GM12878 (cell line): ENCODE measurements around the gene ZSCAN20. TPM values are rescaled to one million over a fixed set of nuclear protein-coding genes. Genes with fewer than 3 reads are reported as not detected.

ENCODE experiments used
- ATAC-seq: fragments of 200-7000 bp; cut with Tn5 transposase; 3 replicates; pipeline ENCODE4 v1.9.1; 2020; ENCODE audit warnings: mild to moderate bottlenecking, moderate library complexity
- BruUV-seq: library from RNA; stranded (reverse); fragments of 400-500 nt; replicated peaks from 2 replicates; lab custom pipeline; 2021; lab: Mats Ljungman, UMichigan
- CTCF ChIA-PET: fragments of 300-600 bp; sonication (Branson Sonifier 250); formaldehyde crosslinking; extraction: SDS; loops from one replicate; lab custom pipeline; 2021; ENCODE audit warnings: inconsistent platforms; lab: Yijun Ruan, JAX
- POLR2A ChIA-PET: fragments of 350-600 bp; formaldehyde crosslinking; extraction: SDS; loops from one replicate; lab custom pipeline; 2021; ENCODE audit warnings: inconsistent platforms; lab: Charles Lee
- RAD21 ChIA-PET: fragments of 300-600 bp; sonication (Branson Sonifier 250); formaldehyde crosslinking; loops from one replicate; lab custom pipeline; 2023; ENCODE audit warnings: antibody characterized with exemption; ENCODE audit not compliant: unreplicated experiment; lab: Charles Lee
- SMC1A ChIA-PET: fragments of 300-600 bp; sonication (Branson Sonifier 250); formaldehyde crosslinking; loops from one replicate; lab custom pipeline; 2023; ENCODE audit not compliant: unreplicated experiment, uncharacterized antibody; lab: Charles Lee
- DNase-seq: peaks from one replicate; pipeline ENCODE4 v3.0.0-alpha.2; 2011; ENCODE audit warnings: low read depth, low spot score
- FAIRE-seq: peaks from 3 replicates; lab custom pipeline; 2011; peaks lifted over from hg19 to GRCh38; lab: Jason Lieb, UNC
- H2AFZ ChIP-seq: 2 replicates; pipeline ENCODE4 v1.6.0; 2011; ENCODE audit warnings: low read depth, low read length, control low read depth; ENCODE audit not compliant: control insufficient read depth
- H3K27ac ChIP-seq: 2 replicates; pipeline ENCODE4 v1.5.1; 2011; ENCODE audit warnings: control low read depth; ENCODE audit not compliant: control insufficient read depth, insufficient read depth
- H3K27me3 ChIP-seq, 2 experiments: replicated peaks in 1 of 2; 2 replicates each; pipeline versions ENCODE4 v1.6.0 to v1.6.1; 2011; ENCODE audit warnings: low read length in 1 of 2; ENCODE audit not compliant: control insufficient read depth in 2 of 2, insufficient read depth in 2 of 2
- H3K36me3 ChIP-seq, 2 experiments: 2 replicates each; pipeline ENCODE4 v1.5.1; 2011; ENCODE audit warnings: low read length in 1 of 2; ENCODE audit not compliant: control insufficient read depth in 2 of 2, insufficient read depth in 2 of 2
- H3K4me1 ChIP-seq: 2 replicates; pipeline ENCODE4 v1.6.1; 2011; ENCODE audit warnings: mild to moderate bottlenecking, low read length, moderate library complexity, mixed read lengths; ENCODE audit not compliant: control insufficient read depth, insufficient read depth
- H3K4me2 ChIP-seq: 2 replicates; pipeline ENCODE4 v1.6.0; 2011; ENCODE audit warnings: control low read depth; ENCODE audit not compliant: control insufficient read depth, insufficient read depth
- H3K4me3 ChIP-seq: fragments of 200-600 bp; sonication (generic); 2 replicates; pipeline ENCODE4 v1.5.1; 2016
- H3K79me2 ChIP-seq: 2 replicates; pipeline ENCODE4 v1.6.0; 2011; ENCODE audit warnings: low read length; ENCODE audit not compliant: control insufficient read depth, insufficient read depth
- H3K9ac ChIP-seq: 2 replicates; pipeline ENCODE4 v1.8.0; 2011; ENCODE audit warnings: low read length, control low read depth, mixed read lengths; ENCODE audit not compliant: control insufficient read depth, insufficient read depth
- H3K9me3 ChIP-seq: replicated peaks from 3 replicates; pipeline ENCODE4 v1.5.1; 2011; ENCODE audit warnings: mild to moderate bottlenecking, low read length; ENCODE audit not compliant: control insufficient read depth, insufficient read depth
- H4K20me1 ChIP-seq: 2 replicates; pipeline ENCODE4 v1.6.0; 2011; ENCODE audit not compliant: control insufficient read depth, insufficient read depth
- FOS ChIP-seq: IDR thresholded peaks from 3 replicates; pipeline ENCODE4 v1.6.1; 2011; ENCODE audit warnings: borderline replicate concordance; ENCODE audit not compliant: insufficient read length; ENCODE audit errors: extremely low read depth
- HDAC2 ChIP-seq: fragments of 200-600 bp; sonication (generic); IDR thresholded peaks from 2 replicates; pipeline ENCODE4 v1.6.1; 2017
- MTA3 ChIP-seq: IDR thresholded peaks from 2 replicates; pipeline ENCODE4 v1.6.1; 2012; ENCODE audit warnings: low read length, inconsistent platforms, borderline replicate concordance
- POLR2AphosphoS5 ChIP-seq: IDR thresholded peaks from 2 replicates; pipeline ENCODE4 v1.6.1; 2011; ENCODE audit warnings: mild to moderate bottlenecking, low read length, inconsistent platforms
- SUZ12 ChIP-seq: fragments of 200-600 bp; sonication (generic); IDR thresholded peaks from one replicate; pipeline ENCODE4 v1.6.1; 2018; ENCODE audit warnings: antibody characterized with exemption, mild to moderate bottlenecking; ENCODE audit not compliant: unreplicated experiment
- ZNF622 ChIP-seq: fragments of 450-650 bp; IDR thresholded peaks from 2 replicates; pipeline ENCODE4 v1.6.1; 2017; ENCODE audit warnings: mild to moderate bottlenecking, inconsistent platforms
- ZSCAN29 ChIP-seq: fragments of 450-650 bp; IDR thresholded peaks from 2 replicates; pipeline ENCODE4 v1.6.1; 2017; ENCODE audit warnings: mild to moderate bottlenecking, moderate library complexity
- WGBS: methylation state at CpG from one replicate; pipeline ENCODE4 v1.1.6; 2016; ENCODE audit warnings: low lambda C conversion rate; ENCODE audit not compliant: insufficient replicate concordance, insufficient coverage; ENCODE audit errors: missing lambda C conversion rate; 5-methylcytosine and 5-hydroxymethylcytosine counted together
- in situ Hi-C: fragments of 300-500 bp; cut with MboI; formaldehyde crosslinking; loops from 9 replicates; pipeline ENCODE4 v1.14.3; 2018; ENCODE audit warnings: mixed read lengths
- intact Hi-C: fragments of 100-400 bp; cut with micrococcal nuclease; formaldehyde crosslinking; loops from one replicate; pipeline ENCODE4 v1.14.2; 2022; ENCODE audit not compliant: unreplicated experiment
- polyA plus RNA-seq, 11 experiments: library from polyadenylated mRNA; depleted of rRNA in 4 of 11; unstranded in 6 of 11; stranded (reverse) in 5 of 11; fragments of >200 nt; fragmentation: Nextera tagmentation in 4 of 11; fragmentation: Illumina TruSeq in 1 of 11; extraction: Ambion mirVana in 4 of 11; extraction: Trizol in 1 of 11; gene quantifications; 1 replicate in 1 of 11; 2 replicates in 10 of 11; pipeline versions ENCODE4 v1.2.1 to v1.2.3, GENCODE V29; 2011 to 2016; ENCODE audit warnings: inconsistent platforms in 2 of 11, missing spikeins in 2 of 11, low read depth in 1 of 11
- total RNA-seq, 4 experiments: library from RNA; depleted of rRNA in 3 of 4; stranded (reverse); fragments of >200 nt in 3 of 4; fragmentation: Illumina TruSeq in 1 of 4; extraction: Trizol in 1 of 4; gene quantifications; 2 replicates each; pipeline versions ENCODE4 v1.2.1 to v1.2.3, GENCODE V29; 2013 to 2021

The ZSCAN20 gene
- total and polyA plus RNA-seq, 10 of the 15 experiments (the other 5 are each of a cell fraction or from before 2014, with no cell fraction given): 0.35 to 5.1 (median 2.4) TPM

DNA sequence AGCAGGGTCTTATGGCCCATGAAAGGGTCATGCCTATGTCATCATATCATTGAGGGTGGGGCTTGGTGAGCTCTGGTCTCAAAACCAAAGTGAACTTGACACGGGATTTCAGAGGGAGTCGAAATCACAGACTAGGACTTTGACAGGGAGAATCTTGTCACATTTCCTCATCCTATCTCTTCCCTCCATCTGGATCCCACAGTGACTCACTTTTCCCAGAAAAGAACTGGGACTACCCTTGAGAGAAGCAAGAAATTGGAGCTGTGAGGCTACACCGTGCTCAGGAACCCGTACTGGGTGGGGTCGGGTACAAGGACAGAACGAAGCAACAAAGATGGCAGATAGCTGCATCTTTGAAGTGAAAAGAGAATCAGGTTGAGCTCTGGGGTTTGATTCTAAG is 69.5 kb downstream of the ZSCAN20 start:
- intact Hi-C loops (no loop called here), in situ Hi-C loops (no loop called here)
- Histone ChIP-seq H3K9me3 (no peaks in the 10 kb centered on the region), H3K4me1 (no peaks in the 10 kb centered on the region), H3K4me3 (no peak overlapping the region), H3K36me3 (no peaks in the 10 kb centered on the region), H3K27ac (no peak overlapping the region), H3K4me2 (no peak overlapping the region), H2AFZ (no peak overlapping the region), H3K27me3 (no peaks in the 10 kb centered on the region; a peak in 2 of 4 replicates), H4K20me1 (no peaks in the 10 kb centered on the region), H3K79me2 (no peaks in the 10 kb centered on the region), H3K9ac (no peak overlapping the region)
- DNase-seq: no peak
- CTCF ChIA-PET: no interaction called here
- SMC1A ChIA-PET: no interaction called here
- 15% methylated on average over 6 of the region's 6 CpGs for WGBS
- POLR2A ChIA-PET: no interaction called here
- no TSS peak for BruUV-seq
- ATAC-seq: no peak
- no peak for FAIRE-seq
- TF ChIP-seq MTA3 (no peak), FOS (no peak), HDAC2 (no peak), ZSCAN29 (no peak), ZNF622 (no peak), SUZ12 (no peak), POLR2AphosphoS5 (no peak)
- RAD21 ChIA-PET: no interaction called here

Other genes with a start within 250 kb of the ZSCAN20 start
- 8.2 and 11.1 TPM in 2 replicates for gene ZNF362, start 216.2 kb upstream of the ZSCAN20 start, total RNA-seq (2014; rRNA removed)
- 4.0 and 5.5 TPM in 2 replicates for gene ZNF362, start 216.2 kb upstream of the ZSCAN20 start, total RNA-seq (2014; rRNA removed; fragmentation: Illumina TruSeq; extraction: Trizol)
- 20.2 and 22.8 TPM in 2 replicates for gene ZNF362, start 216.2 kb upstream of the ZSCAN20 start, total RNA-seq (2021)
- gene ZNF362, start 216.2 kb upstream of the ZSCAN20 start, polyA plus RNA-seq (2011; rRNA removed): 1.5 and 3.5 TPM in 2 replicates
- gene ZNF362, start 216.2 kb upstream of the ZSCAN20 start, polyA plus RNA-seq (2014; fragmentation: Illumina TruSeq; extraction: Trizol): 3.2 and 6.7 TPM in 2 replicates
- 1 to 10 TPM in 1 of 2 experiments, under 1 TPM in 1; 0.74 to 1.5 TPM for gene ZNF362, start 216.2 kb upstream of the ZSCAN20 start, polyA plus RNA-seq (2014; fragmentation: Nextera tagmentation; extraction: Ambion mirVana)
- 14.4 and 20.1 TPM in 2 replicates for gene ZNF362, start 216.2 kb upstream of the ZSCAN20 start, polyA plus RNA-seq (2014; rRNA removed)
- gene ZNF362, start 216.2 kb upstream of the ZSCAN20 start, polyA plus RNA-seq (2016; fragmentation: Nextera tagmentation; extraction: Ambion mirVana): 10 to 100 TPM; 19.5 to 21.4 TPM
- not detected in 2 replicates for gene A3GALT2, start 151.5 kb upstream of the ZSCAN20 start, total RNA-seq (2014; rRNA removed)
- not detected in 2 replicates for gene A3GALT2, start 151.5 kb upstream of the ZSCAN20 start, total RNA-seq (2014; rRNA removed; fragmentation: Illumina TruSeq; extraction: Trizol)
- not detected in 2 replicates for gene A3GALT2, start 151.5 kb upstream of the ZSCAN20 start, total RNA-seq (2021)
- gene A3GALT2, start 151.5 kb upstream of the ZSCAN20 start, polyA plus RNA-seq (2011; rRNA removed): not detected in 2 replicates
- not detected in 2 replicates for gene A3GALT2, start 151.5 kb upstream of the ZSCAN20 start, polyA plus RNA-seq (2014; fragmentation: Illumina TruSeq; extraction: Trizol)
- gene A3GALT2, start 151.5 kb upstream of the ZSCAN20 start, polyA plus RNA-seq (2014; fragmentation: Nextera tagmentation; extraction: Ambion mirVana): not detected
- gene A3GALT2, start 151.5 kb upstream of the ZSCAN20 start, polyA plus RNA-seq (2014; rRNA removed): not detected in 2 replicates
- gene A3GALT2, start 151.5 kb upstream of the ZSCAN20 start, polyA plus RNA-seq (2016; fragmentation: Nextera tagmentation; extraction: Ambion mirVana): not detected
- 27.7 and 29.3 TPM in 2 replicates for gene PHC2, start 41.5 kb upstream of the ZSCAN20 start, total RNA-seq (2014; rRNA removed)
- 16.4 and 19.3 TPM in 2 replicates for gene PHC2, start 41.5 kb upstream of the ZSCAN20 start, total RNA-seq (2014; rRNA removed; fragmentation: Illumina TruSeq; extraction: Trizol)
- gene PHC2, start 41.5 kb upstream of the ZSCAN20 start, total RNA-seq (2021): 35.9 and 36.0 TPM in 2 replicates
- 8.9 and 13.5 TPM in 2 replicates for gene PHC2, start 41.5 kb upstream of the ZSCAN20 start, polyA plus RNA-seq (2011; rRNA removed)
- 17.2 and 31.7 TPM in 2 replicates for gene PHC2, start 41.5 kb upstream of the ZSCAN20 start, polyA plus RNA-seq (2014; fragmentation: Illumina TruSeq; extraction: Trizol)
- gene PHC2, start 41.5 kb upstream of the ZSCAN20 start, polyA plus RNA-seq (2014; fragmentation: Nextera tagmentation; extraction: Ambion mirVana): 1 to 10 TPM; 2.4 to 6.5 TPM
- 28.2 and 29.0 TPM in 2 replicates for gene PHC2, start 41.5 kb upstream of the ZSCAN20 start, polyA plus RNA-seq (2014; rRNA removed)
- 1 to 10 TPM; 2.0 to 6.6 TPM for gene PHC2, start 41.5 kb upstream of the ZSCAN20 start, polyA plus RNA-seq (2016; fragmentation: Nextera tagmentation; extraction: Ambion mirVana)